CD4-positive, alpha-beta T cell (primary cell): Measurements from ENCODE around the gene METTL1. TPM values are rescaled to one million over a fixed set of nuclear protein-coding genes. Genes with fewer than 3 reads are reported as not detected.

Experiments used
- ATAC-seq: fragments of 200-7000 bp; cut with Tn5 transposase; one replicate; pipeline ENCODE4 v1.10.0; 2022; ENCODE audit warnings: mild to moderate bottlenecking; ENCODE audit not compliant: poor library complexity
- CTCF ChIA-PET: fragments of 350-600 bp; sonication (Branson Sonifier 250); formaldehyde crosslinking; loops from one replicate; lab custom pipeline; 2021; ENCODE audit warnings: antibody characterized with exemption, inconsistent platforms; lab: Charles Lee
- POLR2A ChIA-PET: fragments of 350-600 bp; sonication (Branson Sonifier 250); formaldehyde crosslinking; loops from one replicate; lab custom pipeline; 2021; ENCODE audit warnings: antibody characterized with exemption, inconsistent platforms; lab: Charles Lee
- DNase-seq, 14 experiments: peaks; one replicate each; pipeline ENCODE4 v3.0.0-alpha.2; 2013 to 2020; ENCODE audit warnings: mixed read lengths in 2 of 14
- H3K27ac ChIP-seq, 2 donors: one replicate each; pipeline versions ENCODE4 v1.5.1 to v1.7.0; 2013; ENCODE audit warnings: low read length in 2 of 2, low read depth in 1 of 2, mild to moderate bottlenecking in 1 of 2
- H3K27me3 ChIP-seq, 2 experiments: 1 replicate in 1 of 2; 2 replicates in 1 of 2; pipeline versions ENCODE4 v1.6.1 to v1.7.0; 2013; ENCODE audit warnings: low read length in 2 of 2, control low read depth in 1 of 2, mild to moderate bottlenecking in 1 of 2, moderate library complexity in 1 of 2; ENCODE audit not compliant: insufficient read depth in 2 of 2, control insufficient read depth in 1 of 2
- H3K36me3 ChIP-seq: one replicate; pipeline ENCODE4 v1.6.1; 2013; ENCODE audit warnings: low read length, control low read depth; ENCODE audit not compliant: insufficient read depth
- H3K4me1 ChIP-seq: one replicate; pipeline ENCODE4 v1.6.1; 2013; ENCODE audit warnings: low read length, control low read depth; ENCODE audit not compliant: insufficient read depth
- H3K4me3 ChIP-seq: one replicate; pipeline ENCODE4 v1.5.1; 2013; ENCODE audit warnings: mild to moderate bottlenecking, low read length, moderate library complexity
- H3K9me3 ChIP-seq, 2 experiments: 1 replicate in 1 of 2; 2 replicates in 1 of 2; pipeline versions ENCODE4 v1.6.1 to v1.7.0; 2013; ENCODE audit warnings: low read length in 2 of 2, mild to moderate bottlenecking in 2 of 2, control low read depth in 1 of 2, moderate library complexity in 1 of 2; ENCODE audit not compliant: control insufficient read depth in 1 of 2, insufficient read depth in 1 of 2
- H3K27ac Mint-ChIP-seq: one replicate; pipeline ENCODE4 v1.8.0; 2020; ENCODE audit warnings: mixed read lengths
- H3K27me3 Mint-ChIP-seq: one replicate; pipeline ENCODE4 v1.8.0; 2021; ENCODE audit warnings: mixed read lengths
- H3K36me3 Mint-ChIP-seq: one replicate; pipeline ENCODE4 v1.8.0; 2021; ENCODE audit warnings: low read depth, mixed read lengths
- H3K4me1 Mint-ChIP-seq: one replicate; pipeline ENCODE4 v1.8.0; 2021; ENCODE audit warnings: low read depth, mixed read lengths
- H3K4me3 Mint-ChIP-seq: one replicate; pipeline ENCODE4 v1.8.0; 2020; ENCODE audit warnings: mild to moderate bottlenecking, mixed read lengths
- H3K9me3 Mint-ChIP-seq: one replicate; pipeline ENCODE4 v1.8.0; 2020; ENCODE audit warnings: mixed read lengths
- intact Hi-C, 2 experiments: fragments of 100-400 bp; cut with DNase I in 1 of 2; cut with micrococcal nuclease in 1 of 2; formaldehyde crosslinking; loops; one replicate each; pipeline versions ENCODE4 v1.15.1 to v1.9.0; 2023 to 2025; cut with DNase I, micrococcal nuclease
- total RNA-seq, 174 experiments: library from RNA in 2 of 174; stranded (reverse) in 2 of 174; gene quantifications; one replicate each; pipeline ENCODE4 v1.2.3 and lab custom pipeline; 2021 to 2026
- TF ChIP-seq, protein P1 (sequence below): fragments of 200-600 bp; IDR thresholded peaks from one replicate; pipeline ENCODE4 v1.8.0; 2022; ENCODE audit warnings: antibody characterized with exemption, mild to moderate bottlenecking

Gene METTL1
- total RNA-seq, 2 experiments from 2014 or later = 9.3 to 12.0 TPM

DNA sequence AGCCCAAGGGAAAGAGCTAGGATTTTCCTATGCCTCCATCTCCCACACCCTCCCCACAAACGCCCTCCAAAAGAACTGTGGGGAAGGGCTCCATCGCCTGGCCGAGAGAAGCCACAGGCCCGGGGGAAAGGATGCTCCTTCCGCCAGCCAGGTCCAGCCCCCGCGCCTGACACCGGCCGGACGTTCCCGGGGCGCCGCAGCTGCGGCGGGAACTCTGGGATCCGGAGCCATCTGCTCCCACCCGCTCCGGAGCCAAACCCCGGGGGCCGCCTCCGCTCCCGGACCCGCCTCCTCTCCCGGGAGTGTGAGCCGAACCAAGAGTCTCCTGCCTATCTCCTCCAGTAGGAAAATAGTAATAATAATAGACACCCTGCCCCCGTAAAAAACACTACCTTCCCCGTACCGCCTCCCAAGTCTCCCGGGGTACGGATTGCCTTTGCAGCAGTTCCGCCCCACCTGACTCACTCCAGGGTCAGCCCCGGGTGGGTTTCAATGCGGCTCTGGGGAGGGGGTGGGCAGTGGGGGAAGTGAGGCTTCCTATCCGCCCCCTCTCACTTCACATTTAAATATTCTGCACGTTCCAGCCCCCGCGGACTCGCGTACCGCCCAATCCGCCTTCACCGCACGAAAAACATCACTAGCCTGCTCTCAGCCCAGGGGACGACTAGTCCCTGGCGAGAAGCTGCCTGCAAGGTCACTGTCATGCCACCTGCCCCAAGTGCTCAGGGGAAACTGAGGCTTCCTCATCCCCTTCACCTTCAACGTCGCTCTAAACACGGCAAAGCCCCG is 35.8 kb downstream of the METTL1 start:
- no peaks in the 10 kb centered on the region for H3K27me3 Mint-ChIP-seq
- DNase-seq = no peak
- peaks cover 83% of the 10 kb centered on the region for H3K36me3 ChIP-seq
- H3K9me3 ChIP-seq = no peaks in the 10 kb centered on the region
- peaks cover 42% of the 10 kb centered on the region for H3K4me1 ChIP-seq
- CTCF ChIA-PET = no interaction called here
- no peaks in the 10 kb centered on the region for H3K27me3 ChIP-seq
- H3K9me3 Mint-ChIP-seq = no peaks in the 10 kb centered on the region
- H3K4me3 Mint-ChIP-seq = no peak overlapping the region
- H3K4me1 Mint-ChIP-seq = peaks cover 42% of the 10 kb centered on the region
- POLR2A ChIA-PET = interaction anchor here (1.4 kb wide), 1 partner anchor 8 kb away, joined by 4 read pairs; the partner anchor contains the start of gene TSPAN31
- ATAC-seq = no peak
- no peak overlapping the region for H3K4me3 ChIP-seq
- H3K27ac ChIP-seq = peak overlapping the region in 1 of 2 donors; percentile 30
- TF ChIP-seq, protein P1, sequence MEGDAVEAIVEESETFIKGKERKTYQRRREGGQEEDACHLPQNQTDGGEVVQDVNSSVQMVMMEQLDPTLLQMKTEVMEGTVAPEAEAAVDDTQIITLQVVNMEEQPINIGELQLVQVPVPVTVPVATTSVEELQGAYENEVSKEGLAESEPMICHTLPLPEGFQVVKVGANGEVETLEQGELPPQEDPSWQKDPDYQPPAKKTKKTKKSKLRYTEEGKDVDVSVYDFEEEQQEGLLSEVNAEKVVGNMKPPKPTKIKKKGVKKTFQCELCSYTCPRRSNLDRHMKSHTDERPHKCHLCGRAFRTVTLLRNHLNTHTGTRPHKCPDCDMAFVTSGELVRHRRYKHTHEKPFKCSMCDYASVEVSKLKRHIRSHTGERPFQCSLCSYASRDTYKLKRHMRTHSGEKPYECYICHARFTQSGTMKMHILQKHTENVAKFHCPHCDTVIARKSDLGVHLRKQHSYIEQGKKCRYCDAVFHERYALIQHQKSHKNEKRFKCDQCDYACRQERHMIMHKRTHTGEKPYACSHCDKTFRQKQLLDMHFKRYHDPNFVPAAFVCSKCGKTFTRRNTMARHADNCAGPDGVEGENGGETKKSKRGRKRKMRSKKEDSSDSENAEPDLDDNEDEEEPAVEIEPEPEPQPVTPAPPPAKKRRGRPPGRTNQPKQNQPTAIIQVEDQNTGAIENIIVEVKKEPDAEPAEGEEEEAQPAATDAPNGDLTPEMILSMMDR = no peak
- H3K36me3 Mint-ChIP-seq = peaks cover 70% of the 10 kb centered on the region
- H3K27ac Mint-ChIP-seq = peak overlapping the region; percentile 67
- intact Hi-C loops = loop anchor here in 1 of 2 experiments (5.0 kb wide), 1 partner anchor 39 kb away; no protein-coding TSS in a partner anchor

DNA sequence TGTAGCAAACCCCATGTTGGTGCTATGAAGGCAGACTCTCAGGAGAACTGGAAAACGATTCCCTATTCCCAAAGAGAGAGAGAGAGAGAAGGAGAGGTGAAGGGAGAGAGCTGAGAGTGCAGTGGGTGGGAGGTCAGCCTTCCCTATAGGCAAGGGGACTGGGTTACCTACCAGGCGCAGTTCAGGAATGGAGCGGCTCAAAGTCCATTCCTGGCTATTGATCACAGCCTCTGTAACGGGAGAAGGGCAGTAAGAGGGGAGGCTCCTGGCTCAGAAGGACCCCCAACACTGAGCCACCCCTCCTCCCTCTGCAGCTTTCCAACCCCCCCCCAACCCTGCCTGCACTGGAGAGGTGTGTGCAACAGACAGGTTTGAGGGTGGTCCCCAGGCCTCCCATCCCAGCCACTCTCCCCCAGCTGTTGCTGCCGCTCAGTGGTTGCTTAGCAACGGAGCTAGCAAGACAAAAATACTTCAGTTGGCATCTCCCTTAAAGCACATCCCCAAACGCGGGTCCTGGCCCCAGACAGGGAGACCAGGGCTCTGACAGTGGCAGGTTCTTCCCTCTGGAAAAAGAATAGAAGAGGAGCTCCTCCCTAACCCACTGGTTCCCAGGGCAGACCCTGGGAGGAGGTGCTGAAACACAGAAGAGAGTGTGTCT is 36.6 kb downstream of the METTL1 start:
- no peaks in the 10 kb centered on the region for H3K27me3 Mint-ChIP-seq
- ChIA-PET POLR2A (interaction anchor here (1.4 kb wide), 1 partner anchor 9 kb away, joined by 4 read pairs; the partner anchor contains the start of gene TSPAN31), CTCF (no interaction called here)
- Histone ChIP-seq H3K4me1 (peaks cover 34% of the 10 kb centered on the region), H3K4me3 (no peak overlapping the region), H3K36me3 (peaks cover 88% of the 10 kb centered on the region), H3K27me3 (no peaks in the 10 kb centered on the region), H3K27ac (peak overlapping the region in 1 of 2 donors; percentile 30), H3K9me3 (no peaks in the 10 kb centered on the region)
- H3K9me3 Mint-ChIP-seq = no peaks in the 10 kb centered on the region
- DNase-seq (no peak), ATAC-seq (no peak)
- TF ChIP-seq, protein P1 = no peak
- H3K4me3 Mint-ChIP-seq = no peak overlapping the region
- H3K36me3 Mint-ChIP-seq = peaks cover 72% of the 10 kb centered on the region
- peaks cover 34% of the 10 kb centered on the region for H3K4me1 Mint-ChIP-seq
- peak overlapping the region; percentile 65 for H3K27ac Mint-ChIP-seq
- intact Hi-C loops = loop anchor here in 1 of 2 experiments (5.0 kb wide), 1 partner anchor 38 kb away; no protein-coding TSS in a partner anchor

DNA sequence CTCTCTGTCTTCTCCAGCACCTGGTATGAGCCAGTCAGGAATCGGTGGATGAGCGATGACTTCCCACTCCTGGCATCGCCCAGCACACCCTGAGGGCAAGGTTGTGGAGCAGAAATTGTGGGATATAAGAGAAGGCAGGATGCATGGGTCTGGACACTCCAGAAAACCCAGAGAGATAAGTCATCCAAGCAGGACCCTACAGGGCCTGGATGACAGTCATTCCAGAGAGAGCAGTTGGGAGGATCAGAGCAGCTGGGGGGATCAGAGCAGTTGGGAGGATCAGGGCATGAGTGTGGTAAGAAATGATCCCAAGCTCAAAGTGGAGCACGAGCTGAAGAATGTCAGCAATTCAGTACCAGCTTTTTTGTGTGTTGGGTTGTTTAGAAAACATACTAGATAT is 37.3 kb downstream of the METTL1 start:
- TF ChIP-seq, protein P1 = no peak
- Mint-ChIP-seq H3K4me3 (no peak overlapping the region), H3K9me3 (no peaks in the 10 kb centered on the region), H3K4me1 (peaks cover 29% of the 10 kb centered on the region), H3K27me3 (no peaks in the 10 kb centered on the region), H3K36me3 (peaks cover 79% of the 10 kb centered on the region), H3K27ac (peak overlapping the region; percentile 65)
- Histone ChIP-seq H3K4me3 (no peak overlapping the region), H3K27me3 (no peaks in the 10 kb centered on the region), H3K4me1 (peaks cover 26% of the 10 kb centered on the region), H3K27ac (no peak overlapping the region), H3K9me3 (no peaks in the 10 kb centered on the region), H3K36me3 (peaks cover 89% of the 10 kb centered on the region)
- DNase-seq = no peak
- POLR2A ChIA-PET = interaction anchor here (1.4 kb wide), 1 partner anchor 10 kb away, joined by 4 read pairs; the partner anchor contains the start of gene TSPAN31
- intact Hi-C loops = no loop called here
- no peak for ATAC-seq
- CTCF ChIA-PET = no interaction called here
